Measurements from ENCODE around the gene TMEM247.
"Not testable (repeated sequence)": the region's sequence is repeated elsewhere in the genome, so short reads cannot be mapped to it uniquely, and the experiment has no call there.

Gene TMEM247

GRCh38 chr2:46458763-46459500 is 20.4 kb upstream of the TMEM247 start:
- no peak for DNase-seq (ENCODE audit: low read depth in 2 of 2)

- no peak for DNase-seq (ENCODE audit: low read depth in 2 of 2)
Observed at GRCh38 chr2:46459694-46460093, 19.7 kb upstream of the TMEM247 start.

- no peak for DNase-seq (ENCODE audit: low read depth in 2 of 2)
Observed at GRCh38 chr2:46460241-46460921, 19.0 kb upstream of the TMEM247 start.

GRCh38 chr2:46461011-46461674 is 18.2 kb upstream of the TMEM247 start:
- DNase-seq (ENCODE audit: low read depth in 2 of 2), result peak; percentile 23 to 47

GRCh38 chr2:46461709-46462171 is 17.6 kb upstream of the TMEM247 start:
- no peak for DNase-seq (ENCODE audit: low read depth in 2 of 2)

- no peak for DNase-seq (ENCODE audit: low read depth in 2 of 2)
Observed at GRCh38 chr2:46462936-46463335, 16.4 kb upstream of the TMEM247 start.

GRCh38 chr2:46469116-46469515 is 10.2 kb upstream of the TMEM247 start:
- no peak for DNase-seq (ENCODE audit: low read depth in 2 of 2)

GRCh38 chr2:46469700-46470099 is 9.7 kb upstream of the TMEM247 start:
- no peak for DNase-seq (ENCODE audit: low read depth in 2 of 2)

GRCh38 chr2:46470114-46470628 is 9.2 kb upstream of the TMEM247 start:
- no peak for DNase-seq (ENCODE audit: low read depth in 2 of 2)

GRCh38 chr2:46471019-46471583 is 8.3 kb upstream of the TMEM247 start:
- DNase-seq (ENCODE audit: low read depth in 2 of 2), result no peak

GRCh38 chr2:46471697-46472096 is 7.7 kb upstream of the TMEM247 start:
- no peak for DNase-seq (ENCODE audit: low read depth in 2 of 2)

GRCh38 chr2:46472165-46472564 is 7.2 kb upstream of the TMEM247 start:
- not testable (repeated sequence) for DNase-seq (ENCODE audit: low read depth in 2 of 2)

GRCh38 chr2:46477462-46477861 is 1.9 kb upstream of the TMEM247 start:
- DNase-seq (ENCODE audit: low read depth in 2 of 2), result not testable (repeated sequence)

GRCh38 chr2:46477925-46478324 is 1.4 kb upstream of the TMEM247 start:
- no peak for DNase-seq (ENCODE audit: low read depth in 2 of 2)

- no peak for DNase-seq (ENCODE audit: low read depth in 2 of 2)
Observed at GRCh38 chr2:46480562-46480961, 1.2 kb downstream of the TMEM247 start.

- DNase-seq (ENCODE audit: low read depth in 2 of 2), result no peak
Observed at GRCh38 chr2:46481198-46482193, 2.1 kb downstream of the TMEM247 start.

- DNase-seq (ENCODE audit: low read depth in 2 of 2), result no peak
Observed at GRCh38 chr2:46482490-46482889, 3.1 kb downstream of the TMEM247 start.

GRCh38 chr2:46485002-46485401 is 5.6 kb downstream of the TMEM247 start:
- DNase-seq (ENCODE audit: low read depth in 2 of 2), result no peak

GRCh38 chr2:46486436-46486835 is 7.1 kb downstream of the TMEM247 start:
- DNase-seq (ENCODE audit: low read depth in 2 of 2), result no peak

GRCh38 chr2:46487667-46488335 is 8.4 kb downstream of the TMEM247 start:
- DNase-seq (ENCODE audit: low read depth in 2 of 2), result no peak

Data from activated CD8-positive, alpha-beta memory T cell treated with anti-CD3 and anti-CD28 coated beads for 4 hours (primary cell).